Ectodermal cell (in vitro differentiated cells): ENCODE measurements around the gene SIGLEC12.
"Not testable (repeated sequence)": the region's sequence is repeated elsewhere in the genome, so short reads cannot be mapped to it uniquely, and the experiment has no call there.

ENCODE experiments used
- H3K27ac ChIP-seq: 2 replicates; pipeline ENCODE4 v1.7.0; 2013; ENCODE audit warnings: mild to moderate bottlenecking, low read depth, low read length; ENCODE audit not compliant: insufficient read depth, poor library complexity, severe bottlenecking
- H3K27me3 ChIP-seq: 2 replicates; pipeline ENCODE4 v1.7.0; 2013; ENCODE audit warnings: mild to moderate bottlenecking, low read length; ENCODE audit not compliant: insufficient read depth, control insufficient read depth, poor library complexity, severe bottlenecking
- H3K36me3 ChIP-seq: one replicate; pipeline ENCODE4 v1.7.0; 2013; ENCODE audit warnings: low read length; ENCODE audit not compliant: control insufficient read depth, insufficient read depth
- H3K4me1 ChIP-seq: one replicate; pipeline ENCODE4 v1.7.0; 2013; ENCODE audit warnings: low read length; ENCODE audit not compliant: control insufficient read depth, insufficient read depth
- H3K4me3 ChIP-seq: 2 replicates; pipeline ENCODE4 v1.7.0; 2013; ENCODE audit warnings: low read depth, low read length, control low read depth; ENCODE audit not compliant: insufficient read depth
- H3K9me3 ChIP-seq: 2 replicates; pipeline ENCODE4 v1.7.0; 2013; ENCODE audit warnings: mild to moderate bottlenecking, low read length, moderate library complexity; ENCODE audit not compliant: control insufficient read depth
- WGBS, 2 experiments: methylation state at CpG; one replicate each; pipeline ENCODE4 v1.1.7; 2013; ENCODE audit warnings: missing lambda C conversion rate in 2 of 2; 5-methylcytosine and 5-hydroxymethylcytosine counted together

SIGLEC12 gene

DNA sequence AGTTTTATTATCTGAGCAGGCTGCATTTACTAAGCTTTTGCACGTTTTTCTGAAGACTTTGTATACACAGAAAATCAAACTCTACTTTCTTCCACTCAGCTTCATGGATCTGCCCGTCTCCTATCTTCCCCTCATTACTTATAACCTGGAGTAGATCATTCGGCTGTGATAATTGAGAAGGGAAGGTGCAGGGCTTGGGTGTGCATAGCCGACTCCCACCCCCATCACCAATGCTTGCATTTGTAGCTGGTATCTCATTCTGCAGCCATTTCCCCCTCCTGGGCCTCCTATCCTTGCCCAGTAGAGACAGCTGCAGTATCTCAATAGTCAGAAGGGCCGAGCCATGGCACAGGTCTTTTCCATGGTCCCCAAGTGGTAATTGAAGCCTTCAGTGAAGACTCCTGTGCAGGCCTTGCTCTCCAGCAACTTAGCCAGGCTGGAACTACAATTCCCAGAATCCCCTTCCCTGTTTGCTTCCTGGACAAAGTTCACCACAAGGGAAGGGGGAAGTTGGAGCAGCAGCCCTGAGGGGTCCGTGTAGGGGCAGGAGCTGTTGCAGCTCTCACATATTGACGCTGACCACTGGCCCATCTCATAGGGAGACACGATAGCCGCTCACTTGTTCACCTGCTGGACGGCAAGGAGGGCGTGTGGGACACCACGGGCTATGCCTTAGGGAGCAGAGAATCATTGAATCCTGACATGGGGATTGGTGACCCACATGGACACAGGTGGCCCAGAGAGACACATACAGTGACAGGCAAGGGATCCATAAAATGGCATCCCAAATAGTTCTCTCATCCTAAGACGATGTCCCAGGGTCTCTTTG is 41.2 kb downstream of the SIGLEC12 start:
- no peak overlapping the region for H3K27ac ChIP-seq
- no peaks in the 10 kb centered on the region for H3K36me3 ChIP-seq
- H3K4me3 ChIP-seq, result no peak overlapping the region
- H3K9me3 ChIP-seq, result no peaks in the 10 kb centered on the region
- no peaks in the 10 kb centered on the region for H3K4me1 ChIP-seq
- H3K27me3 ChIP-seq, result peaks cover 13% of the 10 kb centered on the region
- WGBS, 2 experiments, result 80% methylated on average over 12 to 13 of the region's 13 CpGs

GRCh38 chr19:51458899-51459505 is 42.6 kb downstream of the SIGLEC12 start:
- 88% methylated on average over 14 of the region's 14 CpGs for WGBS, 2 experiments

GRCh38 chr19:51458051-51458645 is 43.5 kb downstream of the SIGLEC12 start, which contains the start of gene SIGLEC8:
SIGLEC8 (minus strand) TSS chr19:51458454; CDS start chr19:51458387, 67 bp downstream.
- no peaks in the 10 kb centered on the region for H3K4me1 ChIP-seq
- H3K27ac ChIP-seq, result no peak within 1 kb of the TSS
- no peaks in the 10 kb centered on the region for H3K36me3 ChIP-seq
- no peak within 1 kb of the TSS for H3K4me3 ChIP-seq
- H3K27me3 ChIP-seq, result no peaks in the 10 kb centered on the region
- H3K9me3 ChIP-seq, result no peaks in the 10 kb centered on the region
- 82 to 90% methylated on average over 10 of the region's 10 CpGs for WGBS, 2 experiments

More at GRCh38 chr19:51458899-51459505, 42.6 kb downstream of the SIGLEC12 start:
- no peaks in the 10 kb centered on the region for H3K9me3 ChIP-seq
- H3K27me3 ChIP-seq, result no peaks in the 10 kb centered on the region
- no peaks in the 10 kb centered on the region for H3K36me3 ChIP-seq
- no peaks in the 10 kb centered on the region for H3K4me1 ChIP-seq
- no peak overlapping the region for H3K4me3 ChIP-seq
- H3K27ac ChIP-seq, result no peak overlapping the region

DNA sequence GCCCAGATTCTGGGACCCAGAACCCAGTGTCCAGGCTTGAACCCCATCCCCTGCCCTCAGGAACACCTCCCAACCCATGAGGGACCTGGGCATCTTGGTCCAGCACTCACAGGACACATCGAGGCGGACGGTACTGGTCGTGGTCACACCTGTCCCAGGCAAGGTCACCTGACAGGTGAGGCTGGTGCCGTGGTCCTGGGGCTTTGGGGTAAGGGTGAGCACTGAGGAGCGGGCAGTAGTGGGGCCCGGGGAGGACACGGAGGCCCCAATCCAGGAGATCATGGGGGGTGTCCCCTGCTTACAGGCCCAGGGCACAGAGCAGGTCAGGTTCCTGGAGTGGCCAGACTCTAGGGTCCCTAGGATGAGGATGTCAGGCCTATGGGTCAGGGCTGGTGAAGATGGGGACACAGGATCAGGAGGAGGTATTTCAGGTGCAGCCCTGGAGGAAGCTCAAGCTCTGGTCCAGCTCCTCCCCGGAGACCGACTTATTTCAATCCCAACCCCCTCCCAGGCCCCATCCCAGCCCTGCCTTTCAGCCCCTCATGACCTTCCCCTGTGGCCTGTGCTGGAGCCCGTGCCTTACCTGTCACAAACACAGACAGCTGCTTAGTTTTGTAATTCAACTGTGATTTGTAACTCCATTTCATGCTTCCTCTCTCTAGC is 44.1 kb downstream of the SIGLEC12 start:
- 86 to 87% methylated on average over 11 of the region's 11 CpGs for WGBS, 2 experiments
- Histone ChIP-seq H3K9me3 (no peaks in the 10 kb centered on the region), H3K4me1 (no peaks in the 10 kb centered on the region), H3K27me3 (no peaks in the 10 kb centered on the region), H3K4me3 (no peak overlapping the region), H3K27ac (no peak overlapping the region), H3K36me3 (no peaks in the 10 kb centered on the region)

DNA sequence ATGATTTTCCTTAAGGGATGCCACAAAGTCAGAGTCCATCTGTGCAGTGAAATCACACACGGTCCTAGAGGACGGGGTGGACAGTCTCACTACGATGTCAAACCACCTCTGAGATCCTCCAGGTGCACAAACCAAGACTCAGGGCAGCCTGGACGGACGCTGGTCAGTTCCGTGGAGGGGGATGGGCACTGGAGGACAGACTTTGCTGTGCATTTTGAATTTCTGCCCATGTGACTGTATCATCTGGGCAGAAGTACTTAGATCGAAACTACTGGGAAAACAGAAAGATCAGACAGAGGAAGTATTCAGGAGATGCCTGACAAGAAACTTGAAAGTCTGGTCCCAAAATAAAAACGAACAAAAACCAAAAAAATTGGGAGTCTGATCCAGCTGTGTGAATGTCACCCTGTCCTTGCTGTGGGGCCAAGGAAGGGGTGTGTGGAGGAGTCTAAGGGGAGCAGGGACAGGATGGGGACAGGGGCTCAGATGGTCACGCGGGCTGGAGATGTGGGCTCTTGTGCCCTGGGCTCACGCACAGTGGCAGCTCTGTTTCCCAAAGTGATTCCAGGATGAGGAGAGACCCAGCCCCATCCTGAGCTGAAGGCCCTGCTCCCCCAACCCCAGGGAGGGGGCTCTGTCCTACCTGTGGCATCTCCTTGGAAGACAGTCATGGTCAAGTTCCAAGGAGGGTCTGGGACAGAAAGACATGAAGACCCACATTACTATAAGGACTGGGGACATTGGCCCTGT is 44.9 kb downstream of the SIGLEC12 start:
- Histone ChIP-seq H3K27me3 (no peaks in the 10 kb centered on the region), H3K4me3 (no peak overlapping the region), H3K36me3 (no peaks in the 10 kb centered on the region), H3K9me3 (no peaks in the 10 kb centered on the region), H3K27ac (no peak overlapping the region), H3K4me1 (no peaks in the 10 kb centered on the region)
- WGBS, 2 experiments, result 85% methylated on average over 11 of the region's 11 CpGs

DNA sequence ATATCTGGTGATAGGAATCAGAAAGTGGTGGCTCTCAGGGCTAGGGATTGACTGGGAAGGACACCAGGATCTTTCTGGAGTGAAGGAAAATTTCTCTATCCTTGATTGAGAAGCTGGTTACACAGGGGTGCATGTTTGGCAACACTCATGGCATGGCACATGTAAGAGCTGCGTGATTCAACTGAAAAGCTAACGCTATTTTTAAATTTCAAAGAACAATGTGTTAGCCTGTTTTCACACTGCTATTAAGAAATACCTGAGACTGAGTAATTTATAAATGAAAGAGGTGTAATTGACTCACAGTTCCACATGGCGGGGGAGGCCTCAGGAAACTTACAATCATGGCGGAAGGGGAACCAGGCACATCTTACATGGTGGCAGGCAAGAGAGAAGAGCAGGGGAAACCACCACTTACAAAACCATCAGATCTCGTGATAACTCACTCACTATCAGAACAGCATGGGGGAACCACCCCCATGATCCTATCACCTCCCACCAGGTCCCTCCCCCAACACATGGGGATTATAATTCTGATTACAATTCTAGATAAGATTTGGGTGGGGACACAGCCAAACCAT is 50.8 kb downstream of the SIGLEC12 start:
- WGBS, 2 experiments, result 88 to 89% methylated on average over 5 of the region's 5 CpGs
- Histone ChIP-seq H3K4me1 (no peaks in the 10 kb centered on the region), H3K9me3 (no peaks in the 10 kb centered on the region), H3K36me3 (no peaks in the 10 kb centered on the region), H3K27me3 (no peaks in the 10 kb centered on the region), H3K4me3 (no peak overlapping the region), H3K27ac (no peak overlapping the region)

GRCh38 chr19:51448411-51449016 is 53.1 kb downstream of the SIGLEC12 start:
- no peak overlapping the region for H3K4me3 ChIP-seq
- H3K9me3 ChIP-seq, result no peaks in the 10 kb centered on the region
- no peaks in the 10 kb centered on the region for H3K4me1 ChIP-seq
- H3K27me3 ChIP-seq, result no peaks in the 10 kb centered on the region
- no peaks in the 10 kb centered on the region for H3K36me3 ChIP-seq
- WGBS, 2 experiments, result 87 to 88% methylated on average over 13 of the region's 13 CpGs
- H3K27ac ChIP-seq, result no peak overlapping the region

DNA sequence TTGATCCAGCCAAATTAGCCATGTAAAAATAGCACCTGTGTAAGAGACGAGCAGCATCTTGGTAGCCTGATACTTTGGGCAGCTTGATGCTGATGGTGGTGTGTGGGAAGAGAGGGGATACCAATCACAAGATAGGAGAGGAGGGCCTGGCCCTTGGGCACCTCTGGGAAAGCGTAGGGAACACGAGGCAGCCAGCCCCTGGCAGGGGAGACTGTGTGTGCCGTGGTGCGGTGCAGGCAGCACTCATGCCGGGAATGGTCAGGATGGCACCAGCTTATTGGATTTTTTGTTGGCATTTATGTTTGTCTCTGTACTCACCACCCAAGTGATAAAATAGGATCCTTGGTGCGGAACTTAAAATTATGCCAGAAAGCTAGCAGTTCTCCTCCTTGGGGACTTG is 53.6 kb downstream of the SIGLEC12 start:
- WGBS, 2 experiments, result 88 to 92% methylated on average over 7 of the region's 7 CpGs

DNA sequence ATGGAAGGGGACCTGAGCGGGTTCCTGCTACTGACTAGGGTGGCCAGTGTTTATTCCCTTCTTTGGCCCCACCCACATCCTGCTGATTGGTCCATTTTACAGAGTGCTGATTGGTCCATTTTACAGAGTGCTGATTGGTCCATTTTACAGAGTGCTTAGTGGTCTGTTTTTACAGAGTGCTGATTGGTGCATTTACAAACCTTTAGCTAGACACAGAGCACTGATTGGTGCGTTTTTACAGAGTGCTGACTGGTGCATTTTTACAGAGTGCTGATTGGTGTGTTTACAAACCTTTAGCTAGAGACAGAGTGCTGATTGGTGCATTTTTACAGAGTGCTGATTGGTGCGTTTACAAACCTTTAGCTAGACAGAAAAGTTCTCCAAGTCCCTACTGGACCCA is 54.1 kb downstream of the SIGLEC12 start:
- not testable (repeated sequence) for H3K9me3 ChIP-seq, H3K36me3 ChIP-seq, H3K27me3 ChIP-seq, H3K4me3 ChIP-seq, H3K4me1 ChIP-seq, H3K27ac ChIP-seq
- WGBS, 2 experiments, result 88 to 89% methylated on average over 3 of the region's 3 CpGs

More for the DNA sequence above, 53.6 kb downstream of the SIGLEC12 start:
- H3K36me3 ChIP-seq, result no peaks in the 10 kb centered on the region
- no peak overlapping the region for H3K4me3 ChIP-seq
- H3K4me1 ChIP-seq, result no peaks in the 10 kb centered on the region
- H3K27me3 ChIP-seq, result no peaks in the 10 kb centered on the region
- no peaks in the 10 kb centered on the region for H3K9me3 ChIP-seq
- H3K27ac ChIP-seq, result no peak overlapping the region
